Measurements from ENCODE around the gene ZNF446. TPM values are rescaled to one million over a fixed set of nuclear protein-coding genes. Genes with fewer than 3 reads are reported as not detected.
"Not testable (repeated sequence)": the region's sequence is repeated elsewhere in the genome, so short reads cannot be mapped to it uniquely, and the experiment has no call there.

The ZNF446 gene
- total RNA-seq, 4 donors from 2014 or later = 15.2 to 30.0 (median 25.6) TPM

- Histone ChIP-seq H3K27ac (no peak overlapping the region), H3K36me3 (no peaks in the 10 kb centered on the region), H3K9me3 (no peaks in the 10 kb centered on the region), H3K4me1 (peaks cover 17 to 19% of the 10 kb centered on the region in 2 donors), H3K27me3 (no peaks in the 10 kb centered on the region), H3K4me3 (replicated peaks in 1 of 3) (no peak overlapping the region)
- intact Hi-C loops (cut with DNase I) = no loop called here
- DNase-seq = no peak
- WGBS, 2 donors = 81 to 88% methylated on average over 6 to 8 of the region's 8 CpGs
- TF ChIP-seq POLR2A (IDR thresholded peaks at IDR 0.05) = no peak
- no peak for TF ChIP-seq CTCF (IDR thresholded peaks at IDR 0.05)
Measured at GRCh38 chr19:58497634-58498170, 21.6 kb downstream of the ZNF446 start.

GRCh38 chr19:58498316-58499020, 22.3 kb downstream of the ZNF446 start:
- no peak for TF ChIP-seq CTCF (IDR thresholded peaks at IDR 0.05)
- TF ChIP-seq POLR2A (IDR thresholded peaks at IDR 0.05) = no peak
- no peaks in the 10 kb centered on the region for H3K36me3 ChIP-seq
- no peaks in the 10 kb centered on the region for H3K9me3 ChIP-seq
- H3K4me1 ChIP-seq = peaks cover 17 to 19% of the 10 kb centered on the region in 2 donors
- intact Hi-C loops (cut with DNase I) = no loop called here
- H3K27ac ChIP-seq = no peak overlapping the region
- WGBS, 2 donors = 70 to 75% methylated on average over 15 to 22 of the region's 22 CpGs
- H3K4me3 ChIP-seq (replicated peaks in 1 of 3) = peak overlapping the region in 2 of 3 donors; percentile 30 to 46
- H3K27me3 ChIP-seq = no peaks in the 10 kb centered on the region
- peak in 1 of 2 donors; percentile 31 for DNase-seq

DNA sequence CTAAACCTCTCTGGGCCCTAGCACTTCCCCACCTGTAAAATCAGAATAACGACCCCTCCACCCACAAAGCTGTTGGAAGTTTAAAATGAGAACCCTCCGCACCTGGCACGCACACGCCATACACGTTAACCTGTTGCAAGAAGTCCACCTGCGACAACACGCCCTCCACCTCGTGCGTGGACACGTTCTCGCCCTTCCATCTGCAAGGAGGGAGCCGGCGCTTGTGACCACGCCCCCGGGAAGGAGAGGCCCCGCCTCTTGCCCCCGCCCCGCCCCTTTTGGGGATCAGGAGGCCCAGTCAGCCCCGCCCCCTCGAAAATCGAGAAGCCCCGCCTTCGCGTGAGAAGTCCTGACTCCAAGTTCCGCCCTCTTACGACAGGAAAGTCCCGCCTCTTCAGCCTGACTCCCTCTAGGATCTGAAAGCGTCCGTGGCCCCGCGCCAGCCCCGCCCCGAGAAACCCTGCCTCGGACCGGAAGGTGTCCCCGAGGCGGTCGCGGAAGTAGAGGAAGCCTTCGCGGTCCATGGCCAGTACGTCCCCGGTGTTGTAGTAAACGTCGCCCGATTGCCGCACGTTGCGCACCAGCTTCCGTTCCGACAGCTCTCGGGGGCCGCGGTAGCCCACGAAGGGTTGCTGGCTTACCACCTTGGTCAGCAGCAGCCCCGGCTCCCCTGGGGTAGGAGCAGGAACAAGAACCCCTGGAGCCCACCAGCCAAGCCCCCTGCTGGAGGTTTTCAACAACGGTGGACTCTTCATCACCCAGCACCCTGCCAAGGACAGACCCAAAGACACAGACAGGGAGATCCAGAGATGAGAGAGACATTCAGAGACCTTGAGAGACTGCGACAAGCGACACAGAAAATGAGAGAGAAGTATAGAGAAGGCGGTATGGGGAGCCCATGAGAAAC, 23.1 kb downstream of the ZNF446 start:
- 2 to 5% methylated on average over 8 to 31 of the region's 60 CpGs for WGBS, 2 donors
- no peaks in the 10 kb centered on the region for H3K9me3 ChIP-seq
- no peaks in the 10 kb centered on the region for H3K36me3 ChIP-seq
- H3K27ac ChIP-seq = peak overlapping the region; percentile 56 to 83 (median 70)
- TF ChIP-seq CTCF (IDR thresholded peaks at IDR 0.05) (peak in 2 of 6 experiments; percentile 8 to 30), POLR2A (IDR thresholded peaks at IDR 0.05) (peak in 1 of 2 donors; percentile 69)
- no peaks in the 10 kb centered on the region for H3K27me3 ChIP-seq
- DNase-seq = peak; percentile 100
- H3K4me3 ChIP-seq (replicated peaks in 1 of 3) = peak overlapping the region in 2 of 3 donors; percentile 55 to 74
- intact Hi-C loops (cut with DNase I) = no loop called here
- peaks cover 17 to 19% of the 10 kb centered on the region in 2 donors for H3K4me1 ChIP-seq

- Histone ChIP-seq H3K36me3 (no peaks in the 10 kb centered on the region), H3K27ac (no peak overlapping the region), H3K27me3 (no peaks in the 10 kb centered on the region), H3K4me1 (peaks cover 17 to 19% of the 10 kb centered on the region in 2 donors), H3K9me3 (no peaks in the 10 kb centered on the region), H3K4me3 (replicated peaks in 1 of 3) (peak overlapping the region in 1 of 3 donors; percentile 55)
- TF ChIP-seq CTCF (IDR thresholded peaks at IDR 0.05) = no peak
- no peak for TF ChIP-seq POLR2A (IDR thresholded peaks at IDR 0.05)
- no peak for DNase-seq
- 70 to 94% methylated on average over 3 to 11 of the region's 14 CpGs for WGBS, 2 donors
- intact Hi-C loops (cut with DNase I) = no loop called here
Measured at GRCh38 chr19:58500242-58500641, 24.1 kb downstream of the ZNF446 start.

DNA sequence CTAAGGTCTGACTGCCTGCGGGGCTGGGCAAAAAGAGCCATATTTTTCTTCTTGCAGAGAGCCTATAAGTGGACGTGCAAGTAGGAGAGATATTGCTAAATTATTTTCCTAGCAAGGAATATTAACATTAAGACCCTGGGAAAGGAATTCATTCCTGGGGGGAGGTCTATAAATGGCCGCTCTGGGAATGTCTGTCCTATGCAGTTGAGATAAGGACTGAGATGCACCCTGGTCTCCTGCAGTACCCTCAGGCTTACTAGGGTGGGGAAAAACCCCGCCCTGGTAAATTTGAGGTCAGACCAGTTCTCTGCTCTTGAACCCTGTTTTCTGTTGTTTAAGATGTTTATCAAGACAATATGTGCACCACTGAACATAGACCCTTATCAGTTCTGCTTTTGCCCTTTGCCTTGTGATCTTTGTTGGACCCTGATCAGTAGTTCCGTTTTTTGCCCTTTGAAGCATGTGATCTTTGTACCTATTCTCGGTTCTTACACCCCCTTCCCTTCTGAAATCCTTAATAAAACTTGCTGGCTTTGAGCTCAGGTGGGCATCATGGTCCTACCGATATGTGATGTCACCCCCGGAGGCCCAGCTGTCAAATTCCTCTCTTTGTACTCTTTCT, 31.6 kb downstream of the ZNF446 start:
- DNase-seq; H3K36me3 ChIP-seq; H3K27me3 ChIP-seq; H3K4me3 ChIP-seq (replicated peaks in 1 of 3); H3K9me3 ChIP-seq; H3K4me1 ChIP-seq; intact Hi-C loops (cut with DNase I); H3K27ac ChIP-seq: not testable (repeated sequence)
- 76 to 86% methylated on average over 7 to 8 of the region's 8 CpGs for WGBS, 2 donors

Data from thyroid gland (tissue), 4 donors.